ENCODE measurements around the gene MFAP1. TPM values are rescaled to one million over a fixed set of nuclear protein-coding genes. Genes with fewer than 3 reads are reported as not detected.
"Not testable (repeated sequence)": the region's sequence is repeated elsewhere in the genome, so short reads cannot be mapped to it uniquely, and the experiment has no call there.

MFAP1 gene, protein sequence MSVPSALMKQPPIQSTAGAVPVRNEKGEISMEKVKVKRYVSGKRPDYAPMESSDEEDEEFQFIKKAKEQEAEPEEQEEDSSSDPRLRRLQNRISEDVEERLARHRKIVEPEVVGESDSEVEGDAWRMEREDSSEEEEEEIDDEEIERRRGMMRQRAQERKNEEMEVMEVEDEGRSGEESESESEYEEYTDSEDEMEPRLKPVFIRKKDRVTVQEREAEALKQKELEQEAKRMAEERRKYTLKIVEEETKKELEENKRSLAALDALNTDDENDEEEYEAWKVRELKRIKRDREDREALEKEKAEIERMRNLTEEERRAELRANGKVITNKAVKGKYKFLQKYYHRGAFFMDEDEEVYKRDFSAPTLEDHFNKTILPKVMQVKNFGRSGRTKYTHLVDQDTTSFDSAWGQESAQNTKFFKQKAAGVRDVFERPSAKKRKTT
- 15.8 and 23.7 TPM in 2 replicates for total RNA-seq

DNA sequence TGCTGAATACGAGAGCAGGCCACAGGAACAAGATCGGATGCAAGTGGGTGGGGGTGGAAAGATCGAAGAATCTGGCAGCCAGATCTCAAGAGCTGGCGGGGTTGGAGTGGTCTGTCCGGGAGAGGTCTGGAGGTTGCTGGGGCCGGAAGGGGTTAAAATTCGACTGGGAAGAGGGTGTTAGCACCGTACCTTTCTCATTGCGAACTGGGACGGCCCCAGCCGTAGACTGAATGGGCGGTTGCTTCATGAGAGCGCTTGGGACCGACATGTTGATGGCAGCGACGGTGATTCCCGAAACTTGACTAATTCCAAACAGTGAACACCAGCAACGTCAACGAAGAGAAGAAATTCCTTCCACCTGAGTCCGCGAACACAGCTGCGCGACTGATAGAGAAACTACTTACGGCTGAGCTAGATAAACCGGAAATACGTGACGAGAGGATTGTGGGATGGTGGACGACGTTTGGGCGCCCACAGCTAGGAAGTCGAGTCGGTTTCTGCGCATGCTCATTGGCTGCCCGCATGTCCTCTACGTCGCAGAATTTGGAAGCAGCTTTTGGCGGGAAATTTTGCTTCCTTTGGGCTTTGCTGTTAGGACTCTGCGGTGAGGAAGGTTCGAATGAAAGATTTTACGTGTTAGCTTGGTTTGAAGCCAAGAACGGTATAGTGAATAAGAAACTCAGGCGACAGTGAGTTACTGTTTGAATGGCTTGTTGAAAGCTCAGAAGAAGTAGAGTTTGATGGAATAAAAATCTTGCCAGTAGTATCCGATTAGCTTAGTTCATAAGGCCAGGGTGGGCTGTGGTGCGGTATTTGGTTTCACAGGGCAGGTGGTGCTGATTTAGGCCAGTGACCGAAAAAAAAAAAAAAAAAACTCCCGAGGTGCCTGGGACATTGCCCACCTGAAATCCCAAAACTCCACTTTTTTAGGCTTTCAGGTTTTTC lies at the start of gene MFAP1:
TSS of gene MFAP1 (minus strand) at position 389 of the 945 bp plus-strand sequence. CDS start at position 268, 121 bp downstream.
- DNase-seq (ENCODE audit: low read depth) = peak; percentile 98
- H3K4me3 ChIP-seq (ENCODE audit: low read depth, low read length) = peak within 1 kb of the TSS; percentile 79
- TF ChIP-seq, protein P1, sequence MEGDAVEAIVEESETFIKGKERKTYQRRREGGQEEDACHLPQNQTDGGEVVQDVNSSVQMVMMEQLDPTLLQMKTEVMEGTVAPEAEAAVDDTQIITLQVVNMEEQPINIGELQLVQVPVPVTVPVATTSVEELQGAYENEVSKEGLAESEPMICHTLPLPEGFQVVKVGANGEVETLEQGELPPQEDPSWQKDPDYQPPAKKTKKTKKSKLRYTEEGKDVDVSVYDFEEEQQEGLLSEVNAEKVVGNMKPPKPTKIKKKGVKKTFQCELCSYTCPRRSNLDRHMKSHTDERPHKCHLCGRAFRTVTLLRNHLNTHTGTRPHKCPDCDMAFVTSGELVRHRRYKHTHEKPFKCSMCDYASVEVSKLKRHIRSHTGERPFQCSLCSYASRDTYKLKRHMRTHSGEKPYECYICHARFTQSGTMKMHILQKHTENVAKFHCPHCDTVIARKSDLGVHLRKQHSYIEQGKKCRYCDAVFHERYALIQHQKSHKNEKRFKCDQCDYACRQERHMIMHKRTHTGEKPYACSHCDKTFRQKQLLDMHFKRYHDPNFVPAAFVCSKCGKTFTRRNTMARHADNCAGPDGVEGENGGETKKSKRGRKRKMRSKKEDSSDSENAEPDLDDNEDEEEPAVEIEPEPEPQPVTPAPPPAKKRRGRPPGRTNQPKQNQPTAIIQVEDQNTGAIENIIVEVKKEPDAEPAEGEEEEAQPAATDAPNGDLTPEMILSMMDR (IDR thresholded peaks at IDR 0.05; ENCODE audit: insufficient read depth, low read depth, low read length) = no peak

DNA sequence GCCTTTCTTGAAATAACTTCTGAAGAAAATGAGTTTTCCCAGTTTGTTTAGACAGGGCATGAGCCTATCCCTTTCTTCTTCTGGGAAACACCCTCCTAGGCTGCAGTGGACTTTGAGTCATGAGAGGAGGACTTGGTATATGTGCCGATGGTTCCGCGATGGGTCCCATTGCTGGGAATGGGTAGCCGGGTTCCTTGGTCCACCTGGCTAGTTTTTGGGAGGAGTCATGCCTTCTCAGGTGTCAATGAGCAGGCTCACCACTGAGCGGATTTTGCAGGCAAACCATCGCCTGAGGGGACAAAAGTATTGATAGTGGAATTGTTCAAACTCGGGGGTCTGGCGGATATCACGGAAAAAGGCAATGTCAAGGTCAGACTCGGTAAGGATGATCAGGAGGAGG lies 49.2 kb upstream of the MFAP1 start:
- no peak overlapping the region for H3K4me3 ChIP-seq (ENCODE audit: low read depth, low read length)
- no peak for DNase-seq (ENCODE audit: low read depth)
- TF ChIP-seq, protein P1 (IDR thresholded peaks at IDR 0.05; ENCODE audit: insufficient read depth, low read depth, low read length) = no peak

DNA sequence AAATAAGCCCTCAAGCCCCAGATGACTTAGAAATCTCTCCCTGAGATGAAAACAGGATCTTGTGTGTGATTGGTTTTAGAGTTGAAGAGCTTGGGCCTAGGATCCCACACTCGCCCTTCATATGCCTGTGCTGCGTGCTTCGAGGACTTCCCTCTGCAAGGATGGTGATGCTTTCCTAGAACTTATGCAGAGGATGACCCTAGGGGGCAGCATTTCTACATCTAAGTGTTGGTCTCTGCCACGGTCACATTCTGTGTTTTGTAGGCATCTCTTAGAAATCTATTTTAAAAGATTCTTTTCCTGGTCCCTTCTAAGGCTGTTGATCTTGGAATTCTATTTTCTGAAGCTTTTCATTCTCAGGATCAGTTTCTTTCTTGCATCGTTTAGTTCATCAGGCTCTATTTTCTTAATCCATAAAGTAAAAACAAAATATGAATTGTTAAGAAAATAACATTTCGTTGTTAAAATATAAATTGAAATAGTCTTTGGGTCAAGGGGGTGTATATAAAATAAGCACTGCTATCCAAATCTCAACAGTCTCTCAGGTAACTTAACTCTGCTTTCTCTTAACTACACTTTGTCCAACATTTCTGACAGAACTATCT lies 48.0 kb upstream of the MFAP1 start:
- DNase-seq (ENCODE audit: low read depth) = peak; percentile 79

DNA sequence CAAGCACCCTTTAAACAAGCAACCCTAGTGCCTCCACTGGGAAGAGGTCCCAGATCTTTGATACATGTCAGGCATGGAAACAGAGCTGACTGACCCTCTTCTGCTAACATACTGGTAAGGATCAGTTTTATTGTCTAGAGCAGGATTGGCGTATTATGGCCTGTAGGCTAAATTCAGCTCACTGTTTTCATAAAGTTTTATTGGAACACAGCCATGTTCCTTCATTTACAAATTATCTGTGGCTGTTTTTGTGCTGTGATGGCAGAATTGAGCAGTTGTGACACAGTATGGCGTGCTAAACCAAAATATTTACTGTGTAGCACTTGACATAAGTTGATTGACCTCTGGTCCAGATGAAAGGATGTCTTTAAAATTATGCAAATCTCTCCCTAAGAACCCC lies 47.3 kb upstream of the MFAP1 start:
- H3K4me3 ChIP-seq (ENCODE audit: low read depth, low read length) = no peak overlapping the region
- no peak for DNase-seq (ENCODE audit: low read depth)
- TF ChIP-seq, protein P1 (IDR thresholded peaks at IDR 0.05; ENCODE audit: insufficient read depth, low read depth, low read length) = no peak

More for the DNA sequence above, 48.0 kb upstream of the MFAP1 start:
- H3K4me3 ChIP-seq (ENCODE audit: low read depth, low read length) = no peak overlapping the region
- TF ChIP-seq, protein P1 (IDR thresholded peaks at IDR 0.05; ENCODE audit: insufficient read depth, low read depth, low read length) = peak; percentile 70

DNA sequence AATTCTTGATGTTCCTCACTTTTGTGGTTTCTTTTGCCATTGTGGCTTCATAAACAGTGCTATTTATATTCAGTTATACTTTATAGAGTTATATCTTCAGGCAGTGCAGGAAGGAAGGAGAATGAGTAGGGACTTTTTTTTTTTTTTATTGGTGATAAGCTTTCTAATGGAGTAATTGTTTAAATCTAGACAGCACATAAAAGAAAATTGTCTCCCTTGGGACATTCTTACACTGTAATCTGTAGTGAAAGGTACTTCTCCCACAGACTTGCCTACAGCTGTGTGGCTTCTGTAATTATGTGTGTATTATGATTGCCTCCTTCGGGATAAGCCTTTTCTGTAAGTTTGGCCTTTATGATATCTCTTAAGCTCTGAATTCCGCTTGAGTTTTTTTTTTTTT lies 43.9 kb upstream of the MFAP1 start:
- DNase-seq (ENCODE audit: low read depth) = no peak
- TF ChIP-seq, protein P1 (IDR thresholded peaks at IDR 0.05; ENCODE audit: insufficient read depth, low read depth, low read length) = no peak
- H3K4me3 ChIP-seq (ENCODE audit: low read depth, low read length) = no peak overlapping the region

DNA sequence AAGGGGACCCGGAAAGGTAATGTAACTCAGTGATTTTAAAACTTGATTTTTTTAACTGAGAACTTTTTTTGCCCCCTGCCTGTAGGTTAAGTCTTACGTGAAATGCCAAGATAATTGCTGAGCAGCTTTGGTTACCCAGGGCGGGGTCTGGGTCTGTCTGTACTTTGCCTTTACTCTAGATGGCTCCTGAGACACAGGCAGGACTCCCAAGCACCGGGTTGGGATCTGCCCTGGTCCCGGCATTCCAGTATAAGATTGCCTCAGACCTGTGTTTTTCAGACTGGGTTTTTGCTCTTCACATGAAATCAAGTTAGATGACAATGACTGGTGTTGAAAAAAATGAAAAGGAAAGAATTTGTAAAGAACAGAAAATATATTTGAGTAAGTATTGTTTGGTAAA lies 42.6 kb upstream of the MFAP1 start:
- TF ChIP-seq, protein P1 (IDR thresholded peaks at IDR 0.05; ENCODE audit: insufficient read depth, low read depth, low read length) = no peak
- no peak overlapping the region for H3K4me3 ChIP-seq (ENCODE audit: low read depth, low read length)
- DNase-seq (ENCODE audit: low read depth) = no peak

DNA sequence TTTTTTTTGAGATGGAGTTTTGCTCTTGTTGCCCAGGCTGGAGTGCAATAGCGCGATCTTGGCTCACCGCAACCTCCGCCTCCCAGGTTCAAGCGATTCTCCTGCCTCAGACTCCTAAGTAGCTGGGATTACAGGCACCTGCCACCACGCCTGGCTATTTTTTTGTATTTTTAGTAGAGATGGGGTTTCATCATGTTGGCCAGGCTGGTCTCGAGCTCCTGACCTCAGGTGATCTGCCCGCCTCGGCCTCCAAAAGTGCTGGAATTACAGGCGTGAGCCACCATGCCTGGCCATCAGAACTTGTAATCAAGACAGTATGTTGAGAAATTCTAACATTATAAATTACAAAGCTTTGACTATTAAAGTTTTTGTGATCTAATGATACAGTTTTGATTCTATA lies 42.1 kb upstream of the MFAP1 start:
- DNase-seq (ENCODE audit: low read depth); H3K4me3 ChIP-seq (ENCODE audit: low read depth, low read length): not testable (repeated sequence)

Data from fibroblast of villous mesenchyme (primary cell).